NCI-H146 (cell line): Measurements from ENCODE around the gene MPHOSPH8.
"Not testable (repeated sequence)": the region's sequence is repeated elsewhere in the genome, so short reads cannot be mapped to it uniquely, and the experiment has no call there.

Experiments used
- DNase-seq: peaks from one replicate; lab custom pipeline; 2025; lab: John Stamatoyannopoulos, UW

Gene MPHOSPH8

GRCh38 chr13:19685437-19685836 lies 52.0 kb downstream of the MPHOSPH8 start:
- DNase-seq = no peak

GRCh38 chr13:19691447-19691846 lies 58.0 kb downstream of the MPHOSPH8 start:
- DNase-seq = not testable (repeated sequence)

- DNase-seq = no peak
Measured at GRCh38 chr13:19695428-19695827, 62.0 kb downstream of the MPHOSPH8 start.

- no peak for DNase-seq
Measured at GRCh38 chr13:19695829-19696228, 62.4 kb downstream of the MPHOSPH8 start.

GRCh38 chr13:19700963-19701362 lies 67.5 kb downstream of the MPHOSPH8 start:
- DNase-seq = not testable (repeated sequence)

- DNase-seq = not testable (repeated sequence)
Measured at GRCh38 chr13:19701619-19702018, 68.2 kb downstream of the MPHOSPH8 start.

GRCh38 chr13:19704256-19704655 lies 70.8 kb downstream of the MPHOSPH8 start:
- not testable (repeated sequence) for DNase-seq

- not testable (repeated sequence) for DNase-seq
Measured at GRCh38 chr13:19709039-19709438, 75.6 kb downstream of the MPHOSPH8 start.

GRCh38 chr13:19709782-19710181 lies 76.3 kb downstream of the MPHOSPH8 start:
- not testable (repeated sequence) for DNase-seq

- DNase-seq = no peak
Measured at GRCh38 chr13:19713186-19713965, 79.9 kb downstream of the MPHOSPH8 start.

- no peak for DNase-seq
Measured at GRCh38 chr13:19720039-19720438, 86.6 kb downstream of the MPHOSPH8 start.
